Caco-2 (cell line): ENCODE results near the gene USP6. TPM values are rescaled to one million over a fixed set of nuclear protein-coding genes. Genes with fewer than 3 reads are reported as not detected.
"Not testable (repeated sequence)": the region's sequence is repeated elsewhere in the genome, so short reads cannot be mapped to it uniquely, and the experiment has no call there.

Source experiments
- BruUV-seq: library from RNA; stranded (reverse); fragments of 400-500 nt; replicated peaks from 2 replicates; lab custom pipeline; 2021; lab: Mats Ljungman, UMichigan
- CTCF ChIA-PET: fragments of 300-600 bp; sonication (Branson Sonifier 250); formaldehyde crosslinking; loops from one replicate; lab custom pipeline; 2022; ENCODE audit warnings: antibody characterized with exemption; lab: Charles Lee
- POLR2A ChIA-PET: fragments of 300-600 bp; sonication (Branson Sonifier 250); formaldehyde crosslinking; loops from one replicate; lab custom pipeline; 2022; ENCODE audit warnings: antibody characterized with exemption; lab: Charles Lee
- DNase-seq, 2 experiments: peaks; one replicate each; pipeline versions ENCODE4 v3.0.0 to v3.0.0-alpha.2; 2020 to 2022
- H3K27me3 ChIP-seq: replicated peaks from 2 replicates; pipeline ENCODE4 v1.6.0; 2011; ENCODE audit warnings: low read length; ENCODE audit not compliant: control insufficient read depth, insufficient read depth
- H3K36me3 ChIP-seq: 2 replicates; pipeline ENCODE4 v1.5.1; 2011; ENCODE audit warnings: low read length; ENCODE audit not compliant: control insufficient read depth, insufficient read depth
- H3K4me1 ChIP-seq: fragments of 250-450 bp; sonication (Bioruptor Pico); 2 replicates; pipeline ENCODE4 v1.5.1; 2020; ENCODE audit warnings: mild to moderate bottlenecking
- H3K4me3 ChIP-seq: 2 replicates; pipeline ENCODE4 v1.5.1; 2011; ENCODE audit warnings: low read depth, mild to moderate bottlenecking, control low read depth, low read length
- H3K9me3 ChIP-seq: fragments of 250-450 bp; sonication (Bioruptor Pico); 2 replicates; pipeline ENCODE4 v1.5.1; 2020; ENCODE audit warnings: mild to moderate bottlenecking, moderate library complexity
- H3K27ac Mint-ChIP-seq: one replicate; pipeline ENCODE4 v1.8.0; 2022; ENCODE audit warnings: mixed read lengths; ENCODE audit not compliant: unreplicated experiment
- H3K27me3 Mint-ChIP-seq: one replicate; pipeline ENCODE4 v1.8.0; 2022; ENCODE audit warnings: mixed read lengths; ENCODE audit not compliant: insufficient read depth, unreplicated experiment
- H3K36me3 Mint-ChIP-seq: one replicate; pipeline ENCODE4 v1.8.0; 2022; ENCODE audit warnings: mild to moderate bottlenecking, mixed read lengths; ENCODE audit not compliant: insufficient read depth, unreplicated experiment
- H3K4me1 Mint-ChIP-seq: one replicate; pipeline ENCODE4 v1.8.0; 2022; ENCODE audit warnings: low read depth, mixed read lengths; ENCODE audit not compliant: unreplicated experiment
- H3K4me3 Mint-ChIP-seq: one replicate; pipeline ENCODE4 v1.8.0; 2022; ENCODE audit warnings: mild to moderate bottlenecking, moderate library complexity, mixed read lengths; ENCODE audit not compliant: unreplicated experiment
- H3K9me3 Mint-ChIP-seq: one replicate; pipeline ENCODE4 v1.8.0; 2022; ENCODE audit warnings: mixed read lengths; ENCODE audit not compliant: unreplicated experiment
- intact Hi-C: fragments of 100-400 bp; cut with micrococcal nuclease; formaldehyde crosslinking; loops from one replicate; pipeline ENCODE4 v1.10.0; 2022; ENCODE audit not compliant: unreplicated experiment
- total RNA-seq: library from RNA; stranded (reverse); gene quantifications from 2 replicates; pipeline ENCODE4 v1.2.3, GENCODE V29; 2022
- TF ChIP-seq, protein P1 (sequence below), 2 experiments: fragments of 200-600 bp in 1 of 2; IDR thresholded peaks; 1 replicate in 1 of 2; 2 replicates in 1 of 2; pipeline versions ENCODE4 v1.5.1 to v1.8.0; 2011 to 2022; ENCODE audit warnings: antibody characterized with exemption in 1 of 2, control low read depth in 1 of 2, inconsistent platforms in 1 of 2, low read depth in 1 of 2, low read length in 1 of 2, mild to moderate bottlenecking in 1 of 2, moderate library complexity in 1 of 2; ENCODE audit not compliant: insufficient read depth in 1 of 2, severe bottlenecking in 1 of 2, unreplicated experiment in 1 of 2

The USP6 gene
- total RNA-seq, 1 experiment from 2014 or later: 0.16 TPM

- intact Hi-C loops: no loop called here
- no TSS peak for BruUV-seq
- ChIA-PET POLR2A (interaction anchor here (0.6 kb wide), 1 partner anchor 1517 kb away, joined by 6 read pairs; no protein-coding TSS in a partner anchor), CTCF (no interaction called here)
- no peaks in the 10 kb centered on the region for H3K9me3 Mint-ChIP-seq
- Histone ChIP-seq H3K9me3 (no peaks in the 10 kb centered on the region), H3K4me3 (no peak overlapping the region), H3K36me3 (no peaks in the 10 kb centered on the region), H3K27me3 (no peaks in the 10 kb centered on the region), H3K4me1 (no peaks in the 10 kb centered on the region)
- TF ChIP-seq, protein P1, sequence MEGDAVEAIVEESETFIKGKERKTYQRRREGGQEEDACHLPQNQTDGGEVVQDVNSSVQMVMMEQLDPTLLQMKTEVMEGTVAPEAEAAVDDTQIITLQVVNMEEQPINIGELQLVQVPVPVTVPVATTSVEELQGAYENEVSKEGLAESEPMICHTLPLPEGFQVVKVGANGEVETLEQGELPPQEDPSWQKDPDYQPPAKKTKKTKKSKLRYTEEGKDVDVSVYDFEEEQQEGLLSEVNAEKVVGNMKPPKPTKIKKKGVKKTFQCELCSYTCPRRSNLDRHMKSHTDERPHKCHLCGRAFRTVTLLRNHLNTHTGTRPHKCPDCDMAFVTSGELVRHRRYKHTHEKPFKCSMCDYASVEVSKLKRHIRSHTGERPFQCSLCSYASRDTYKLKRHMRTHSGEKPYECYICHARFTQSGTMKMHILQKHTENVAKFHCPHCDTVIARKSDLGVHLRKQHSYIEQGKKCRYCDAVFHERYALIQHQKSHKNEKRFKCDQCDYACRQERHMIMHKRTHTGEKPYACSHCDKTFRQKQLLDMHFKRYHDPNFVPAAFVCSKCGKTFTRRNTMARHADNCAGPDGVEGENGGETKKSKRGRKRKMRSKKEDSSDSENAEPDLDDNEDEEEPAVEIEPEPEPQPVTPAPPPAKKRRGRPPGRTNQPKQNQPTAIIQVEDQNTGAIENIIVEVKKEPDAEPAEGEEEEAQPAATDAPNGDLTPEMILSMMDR (IDR thresholded peaks at IDR 0.05; ENCODE audit: insufficient read depth in 1 of 2, low read depth in 1 of 2, low read length in 1 of 2, severe bottlenecking in 1 of 2, unreplicated experiment in 1 of 2): no peak
- no peak overlapping the region for H3K27ac Mint-ChIP-seq
- H3K4me3 Mint-ChIP-seq: no peak overlapping the region
- H3K36me3 Mint-ChIP-seq: no peaks in the 10 kb centered on the region
- H3K4me1 Mint-ChIP-seq: no peaks in the 10 kb centered on the region
- DNase-seq: no peak
- H3K27me3 Mint-ChIP-seq: no peaks in the 10 kb centered on the region
Observed at GRCh38 chr17:5128905-5129535, 13.2 kb downstream of the USP6 start.

GRCh38 chr17:5129770-5130169, 13.9 kb downstream of the USP6 start:
- H3K9me3 Mint-ChIP-seq, H3K27me3 ChIP-seq, DNase-seq, H3K4me1 Mint-ChIP-seq, intact Hi-C loops, H3K4me1 ChIP-seq, H3K36me3 Mint-ChIP-seq, H3K36me3 ChIP-seq, H3K4me3 Mint-ChIP-seq, H3K9me3 ChIP-seq, BruUV-seq, POLR2A ChIA-PET, H3K4me3 ChIP-seq, H3K27ac Mint-ChIP-seq, CTCF ChIA-PET, H3K27me3 Mint-ChIP-seq: not testable (repeated sequence)

DNA sequence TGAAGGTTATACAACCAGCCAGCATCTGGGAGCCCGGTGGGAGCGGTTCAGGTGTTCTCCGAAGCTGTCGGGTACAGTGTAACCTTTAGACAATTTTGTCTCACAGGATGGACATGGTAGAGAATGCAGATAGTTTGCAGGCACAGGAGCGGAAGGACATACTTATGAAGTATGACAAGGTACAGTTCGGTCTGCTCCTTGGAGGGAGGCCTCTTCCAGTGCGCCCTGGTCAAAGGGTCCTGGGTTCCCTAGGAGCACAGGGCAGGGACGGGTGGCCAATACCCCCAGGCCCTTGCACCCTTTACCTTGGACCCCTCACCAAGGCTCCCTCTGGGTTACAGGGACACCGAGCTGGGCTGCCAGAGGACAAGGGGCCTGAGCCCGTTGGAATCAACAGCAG, 14.4 kb downstream of the USP6 start:
- H3K9me3 Mint-ChIP-seq, CTCF ChIA-PET, BruUV-seq: not testable (repeated sequence)

GRCh38 chr17:5130687-5131086, 14.9 kb downstream of the USP6 start:
- H3K4me1 ChIP-seq, CTCF ChIA-PET, H3K9me3 ChIP-seq, H3K4me1 Mint-ChIP-seq, BruUV-seq, POLR2A ChIA-PET, H3K4me3 Mint-ChIP-seq, H3K36me3 Mint-ChIP-seq, H3K27ac Mint-ChIP-seq, intact Hi-C loops, H3K27me3 Mint-ChIP-seq, H3K36me3 ChIP-seq, DNase-seq, H3K9me3 Mint-ChIP-seq, H3K4me3 ChIP-seq, H3K27me3 ChIP-seq: not testable (repeated sequence)

More for the DNA sequence above, 14.4 kb downstream of the USP6 start:
- H3K27me3 Mint-ChIP-seq, intact Hi-C loops, H3K4me3 ChIP-seq, H3K4me1 ChIP-seq, H3K36me3 Mint-ChIP-seq, H3K9me3 ChIP-seq, H3K4me3 Mint-ChIP-seq, H3K4me1 Mint-ChIP-seq, H3K36me3 ChIP-seq, H3K27me3 ChIP-seq, DNase-seq, H3K27ac Mint-ChIP-seq, POLR2A ChIA-PET: not testable (repeated sequence)
